Parathyroid adenoma (tissue), 2 donors: ENCODE results near the gene RXFP2.

Experiments used
- H2AFZ ChIP-seq: fragments of 300-600 bp; sonication (generic); one replicate; pipeline ENCODE4 v1.7.0; 2017; ENCODE audit warnings: antibody characterized with exemption, mild to moderate bottlenecking
- H3K27ac ChIP-seq: fragments of 300-600 bp; sonication (generic); one replicate; pipeline ENCODE4 v1.7.0; 2017
- H3K27me3 ChIP-seq: fragments of 300-600 bp; sonication (generic); one replicate; pipeline ENCODE4 v1.7.0; 2017; ENCODE audit warnings: low read length; ENCODE audit not compliant: control insufficient read depth, insufficient read depth
- H3K36me3 ChIP-seq: fragments of 300-600 bp; sonication (generic); one replicate; pipeline ENCODE4 v1.7.0; 2017; ENCODE audit warnings: low read length; ENCODE audit not compliant: control insufficient read depth, insufficient read depth
- H3K4me1 ChIP-seq: fragments of 300-600 bp; sonication (generic); one replicate; pipeline ENCODE4 v1.7.0; 2017; ENCODE audit warnings: control low read depth
- H3K4me2 ChIP-seq: fragments of 300-600 bp; sonication (generic); one replicate; pipeline ENCODE4 v1.7.0; 2017; ENCODE audit warnings: low read length
- H3K4me3 ChIP-seq: fragments of 300-600 bp; sonication (generic); one replicate; pipeline ENCODE4 v1.7.0; 2017; ENCODE audit warnings: low read depth, low read length
- H3K79me2 ChIP-seq: fragments of 300-600 bp; sonication (generic); one replicate; pipeline ENCODE4 v1.7.0; 2017; ENCODE audit warnings: control low read depth
- H3K9ac ChIP-seq: fragments of 300-600 bp; sonication (generic); one replicate; pipeline ENCODE4 v1.7.0; 2017; ENCODE audit warnings: mild to moderate bottlenecking
- H3K9me3 ChIP-seq: fragments of 300-600 bp; sonication (generic); one replicate; pipeline ENCODE4 v1.7.0; 2017; ENCODE audit warnings: low read length; ENCODE audit not compliant: control insufficient read depth
- CTCF ChIP-seq: fragments of 300-600 bp; sonication (generic); IDR thresholded peaks from one replicate; pipeline ENCODE4 v1.7.0; 2017; ENCODE audit warnings: antibody characterized with exemption, mild to moderate bottlenecking
- donor health status: primary hyperparathyroidism.

Gene RXFP2

GRCh38 chr13:31850041-31850555 lies 110.8 kb downstream of the RXFP2 start:
- H2AFZ ChIP-seq: no peak overlapping the region
- H3K79me2 ChIP-seq: no peaks in the 10 kb centered on the region
- H3K4me1 ChIP-seq: no peaks in the 10 kb centered on the region
- no peaks in the 10 kb centered on the region for H3K27me3 ChIP-seq
- H3K4me2 ChIP-seq: no peak overlapping the region
- no peak overlapping the region for H3K9ac ChIP-seq
- no peaks in the 10 kb centered on the region for H3K36me3 ChIP-seq
- H3K9me3 ChIP-seq: no peaks in the 10 kb centered on the region
- no peak overlapping the region for H3K4me3 ChIP-seq
- TF ChIP-seq CTCF: no peak
- H3K27ac ChIP-seq: no peak overlapping the region

DNA sequence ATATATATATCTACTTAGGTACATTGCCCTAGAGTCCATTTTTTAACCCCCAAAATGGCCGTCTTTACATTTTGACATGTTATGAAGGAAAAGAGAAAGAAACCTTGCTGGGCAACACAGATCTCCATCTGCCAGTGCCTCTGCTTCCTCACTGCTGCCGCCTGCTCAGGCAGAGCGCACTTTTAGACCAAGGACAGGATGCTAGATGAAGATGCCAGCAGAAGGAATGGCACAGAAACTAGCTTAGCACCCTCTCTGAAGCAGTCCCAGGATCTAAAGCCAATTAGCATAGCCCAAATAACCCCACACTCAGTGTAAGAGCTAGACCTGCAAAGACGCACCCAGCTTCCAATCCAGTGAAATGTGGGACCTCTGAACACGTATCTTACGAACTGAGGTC lies 111.9 kb downstream of the RXFP2 start:
- H3K27me3 ChIP-seq: no peaks in the 10 kb centered on the region
- no peaks in the 10 kb centered on the region for H3K79me2 ChIP-seq
- H3K4me1 ChIP-seq: no peaks in the 10 kb centered on the region
- no peak overlapping the region for H3K4me3 ChIP-seq
- no peak overlapping the region for H3K9ac ChIP-seq
- no peaks in the 10 kb centered on the region for H3K9me3 ChIP-seq
- TF ChIP-seq CTCF: no peak
- H2AFZ ChIP-seq: no peak overlapping the region
- H3K4me2 ChIP-seq: no peak overlapping the region
- no peak overlapping the region for H3K27ac ChIP-seq
- H3K36me3 ChIP-seq: no peaks in the 10 kb centered on the region
